Measurements from ENCODE around the gene FBH1. TPM values are rescaled to one million over a fixed set of nuclear protein-coding genes. Genes with fewer than 3 reads are reported as not detected.
"Not testable (repeated sequence)": the region's sequence is repeated elsewhere in the genome, so short reads cannot be mapped to it uniquely, and the experiment has no call there.

The FBH1 gene
- total and polyA plus RNA-seq, 2 donors from 2014 or later = 70.7 to 76.5 TPM

- no peak overlapping the region for H3K27ac ChIP-seq (ENCODE audit: low read depth in 2 of 2, low read length in 2 of 2)
- no peak for TF ChIP-seq CTCF (IDR thresholded peaks at IDR 0.05; ENCODE audit: borderline replicate concordance, extremely low read depth, insufficient read depth)
- FAIRE-seq = no peak
- intact Hi-C loops (cut with DNase I) = no loop called here
- no peaks in the 10 kb centered on the region for H3K36me3 ChIP-seq (ENCODE audit: control insufficient read depth in 2 of 3, insufficient read depth in 3 of 3, low read length in 3 of 3)
- H3K4me3 ChIP-seq (ENCODE audit: low read length in 3 of 3) = no peak overlapping the region
- no peaks in the 10 kb centered on the region for H3K4me1 ChIP-seq (ENCODE audit: control insufficient read depth in 2 of 3, insufficient read depth in 2 of 3, low read depth in 1 of 3, low read length in 3 of 3)
- no peaks in the 10 kb centered on the region for H3K9me3 ChIP-seq (ENCODE audit: control insufficient read depth in 2 of 3, insufficient read depth in 1 of 3, low read length in 3 of 3)
- DNase-seq = no peak
- H3K9ac ChIP-seq (ENCODE audit: low read length in 3 of 3) = no peak overlapping the region
- no peaks in the 10 kb centered on the region for H3K27me3 ChIP-seq (ENCODE audit: control insufficient read depth, insufficient read depth, low read length)
These were observed 30.0 kb upstream of the FBH1 start for GRCh38 chr10:5860066-5860465.

GRCh38 chr10:5862360-5862961 lies 27.6 kb upstream of the FBH1 start:
- H3K4me3 ChIP-seq (ENCODE audit: low read length in 3 of 3) = no peak overlapping the region
- intact Hi-C loops (cut with DNase I) = no loop called here
- H3K9me3 ChIP-seq (ENCODE audit: control insufficient read depth in 2 of 3, insufficient read depth in 1 of 3, low read length in 3 of 3) = no peaks in the 10 kb centered on the region
- no peaks in the 10 kb centered on the region for H3K4me1 ChIP-seq (ENCODE audit: control insufficient read depth in 2 of 3, insufficient read depth in 2 of 3, low read depth in 1 of 3, low read length in 3 of 3)
- H3K36me3 ChIP-seq (ENCODE audit: control insufficient read depth in 2 of 3, insufficient read depth in 3 of 3, low read length in 3 of 3) = no peaks in the 10 kb centered on the region
- DNase-seq (no peak), FAIRE-seq (no peak)
- TF ChIP-seq CTCF (IDR thresholded peaks at IDR 0.05; ENCODE audit: borderline replicate concordance, extremely low read depth, insufficient read depth) = no peak
- no peaks in the 10 kb centered on the region for H3K27me3 ChIP-seq (ENCODE audit: control insufficient read depth, insufficient read depth, low read length)
- no peak overlapping the region for H3K9ac ChIP-seq (ENCODE audit: low read length in 3 of 3)
- H3K27ac ChIP-seq (ENCODE audit: low read depth in 2 of 2, low read length in 2 of 2) = no peak overlapping the region

DNA sequence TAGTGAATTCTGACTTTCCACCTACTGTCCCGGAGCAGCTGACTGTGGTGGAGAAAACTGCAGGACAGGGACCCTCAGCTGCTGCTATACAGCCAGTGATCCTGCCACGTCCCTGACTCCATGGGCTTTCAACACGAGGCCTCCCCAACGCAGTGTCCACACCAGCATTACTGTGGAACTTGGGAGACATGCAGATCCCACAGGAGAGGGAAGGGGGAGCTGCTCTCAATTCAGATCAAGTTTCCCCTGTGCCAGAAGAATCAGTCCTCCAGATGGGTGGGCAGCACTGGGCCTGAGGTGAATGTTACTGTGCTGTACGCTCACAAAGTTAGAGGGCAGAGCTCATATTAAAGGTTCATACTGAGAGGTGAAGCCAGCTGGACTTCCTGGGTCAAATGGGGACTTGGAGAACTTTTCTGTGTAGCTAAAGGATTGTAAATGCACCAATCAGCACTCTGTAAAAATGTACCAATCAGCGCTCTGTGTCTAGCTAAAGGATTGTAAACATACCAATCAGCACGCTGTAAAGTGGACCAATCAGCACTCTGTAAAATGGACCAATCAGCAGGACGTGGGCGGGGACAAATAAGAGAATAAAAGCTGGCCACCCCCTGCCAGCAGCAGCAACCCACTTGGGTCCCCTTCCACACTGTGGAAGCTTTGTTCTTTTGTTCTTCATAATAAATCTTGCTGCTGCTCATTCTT lies 26.9 kb upstream of the FBH1 start:
- H3K36me3 ChIP-seq (ENCODE audit: control insufficient read depth in 2 of 3, insufficient read depth in 3 of 3, low read length in 3 of 3); intact Hi-C loops (cut with DNase I); H3K4me3 ChIP-seq (ENCODE audit: low read length in 3 of 3); FAIRE-seq; H3K27ac ChIP-seq (ENCODE audit: low read depth in 2 of 2, low read length in 2 of 2); H3K9me3 ChIP-seq (ENCODE audit: control insufficient read depth in 2 of 3, insufficient read depth in 1 of 3, low read length in 3 of 3); H3K27me3 ChIP-seq (ENCODE audit: control insufficient read depth, insufficient read depth, low read length); H3K9ac ChIP-seq (ENCODE audit: low read length in 3 of 3); DNase-seq; H3K4me1 ChIP-seq (ENCODE audit: control insufficient read depth in 2 of 3, insufficient read depth in 2 of 3, low read depth in 1 of 3, low read length in 3 of 3): not testable (repeated sequence)

DNA sequence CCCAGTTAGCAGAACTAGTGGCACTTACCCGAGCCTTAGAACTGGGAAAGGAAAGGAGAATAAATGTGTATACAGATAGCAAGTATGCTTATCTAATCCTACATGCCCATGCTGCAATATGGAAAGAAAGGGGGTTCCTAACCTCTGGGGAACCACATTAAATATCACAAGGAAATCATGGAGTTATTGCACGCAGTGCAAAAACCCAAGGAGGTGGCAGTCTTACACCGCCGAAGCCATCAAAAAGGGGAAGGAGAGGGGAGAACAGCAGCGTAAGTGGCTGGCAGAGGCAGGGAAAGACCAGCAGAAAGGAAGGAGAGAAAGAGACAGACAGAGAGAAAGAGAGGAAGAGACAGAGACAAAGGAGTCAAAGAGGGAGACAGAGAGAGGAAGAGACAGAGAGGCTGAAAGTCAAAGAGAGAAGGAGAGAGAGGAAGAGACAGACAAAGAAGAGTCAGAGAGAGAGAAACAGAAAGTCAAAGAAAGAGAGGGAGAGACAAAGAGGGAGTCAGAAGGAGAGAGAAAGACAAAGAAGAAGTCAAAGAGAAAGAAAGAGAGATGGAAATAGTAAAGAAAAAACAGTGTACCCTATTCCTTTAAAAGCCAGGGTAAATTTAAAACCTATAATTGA lies 23.5 kb upstream of the FBH1 start:
- intact Hi-C loops (cut with DNase I); H3K4me1 ChIP-seq (ENCODE audit: control insufficient read depth in 2 of 3, insufficient read depth in 2 of 3, low read depth in 1 of 3, low read length in 3 of 3); DNase-seq; FAIRE-seq; H3K9ac ChIP-seq (ENCODE audit: low read length in 3 of 3); H3K9me3 ChIP-seq (ENCODE audit: control insufficient read depth in 2 of 3, insufficient read depth in 1 of 3, low read length in 3 of 3); H3K4me3 ChIP-seq (ENCODE audit: low read length in 3 of 3); H3K27me3 ChIP-seq (ENCODE audit: control insufficient read depth, insufficient read depth, low read length); H3K27ac ChIP-seq (ENCODE audit: low read depth in 2 of 2, low read length in 2 of 2); H3K36me3 ChIP-seq (ENCODE audit: control insufficient read depth in 2 of 3, insufficient read depth in 3 of 3, low read length in 3 of 3): not testable (repeated sequence)

DNA sequence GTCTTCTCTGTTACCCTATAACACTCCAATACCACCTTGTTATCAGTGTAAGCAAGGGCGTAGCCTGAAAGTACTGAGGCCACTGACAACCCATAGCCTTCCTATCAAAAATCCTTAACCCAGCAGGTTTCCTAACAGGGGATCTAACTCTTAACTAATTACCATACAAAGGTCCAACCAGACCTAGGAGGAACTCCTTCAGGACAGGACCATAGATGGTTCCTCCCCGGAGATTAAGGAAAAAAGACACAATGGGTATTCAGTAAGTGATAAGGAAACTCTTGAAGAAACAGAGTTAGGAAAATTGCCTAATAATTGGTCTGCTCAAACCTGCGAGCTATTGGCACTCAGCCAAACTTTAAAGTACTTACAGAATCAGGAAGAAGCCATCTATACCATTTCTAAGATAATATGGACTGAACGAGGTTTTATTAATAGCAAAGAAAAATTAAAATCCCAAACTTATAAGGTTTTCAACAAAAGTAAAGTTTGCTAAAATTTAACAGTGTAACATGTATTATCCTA lies 22.9 kb upstream of the FBH1 start:
- intact Hi-C loops (cut with DNase I); H3K9ac ChIP-seq (ENCODE audit: low read length in 3 of 3); DNase-seq; H3K4me1 ChIP-seq (ENCODE audit: control insufficient read depth in 2 of 3, insufficient read depth in 2 of 3, low read depth in 1 of 3, low read length in 3 of 3); H3K4me3 ChIP-seq (ENCODE audit: low read length in 3 of 3); H3K9me3 ChIP-seq (ENCODE audit: control insufficient read depth in 2 of 3, insufficient read depth in 1 of 3, low read length in 3 of 3); FAIRE-seq; H3K27me3 ChIP-seq (ENCODE audit: control insufficient read depth, insufficient read depth, low read length); H3K27ac ChIP-seq (ENCODE audit: low read depth in 2 of 2, low read length in 2 of 2); H3K36me3 ChIP-seq (ENCODE audit: control insufficient read depth in 2 of 3, insufficient read depth in 3 of 3, low read length in 3 of 3): not testable (repeated sequence)

DNA sequence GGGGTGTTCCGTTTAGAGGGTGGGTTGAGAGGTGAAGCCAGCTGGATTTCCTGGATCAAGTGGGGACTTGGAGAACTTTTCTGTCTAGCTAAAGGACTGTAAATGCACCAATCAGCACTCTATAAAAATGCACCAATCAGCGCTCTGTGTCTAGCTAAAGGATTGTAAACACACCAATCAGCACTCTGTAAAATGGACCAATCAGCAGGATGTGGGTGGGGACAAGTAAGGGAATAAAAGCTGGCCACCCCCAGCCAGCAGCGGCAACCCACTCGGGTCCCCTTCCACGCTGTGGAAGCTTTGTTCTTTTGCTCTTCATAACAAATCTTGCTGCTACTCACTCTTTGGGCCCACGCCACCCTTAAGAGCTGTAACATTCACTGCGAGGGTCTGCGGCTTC lies 21.7 kb upstream of the FBH1 start:
- DNase-seq; intact Hi-C loops (cut with DNase I); H3K36me3 ChIP-seq (ENCODE audit: control insufficient read depth in 2 of 3, insufficient read depth in 3 of 3, low read length in 3 of 3); H3K9ac ChIP-seq (ENCODE audit: low read length in 3 of 3); H3K4me3 ChIP-seq (ENCODE audit: low read length in 3 of 3); H3K9me3 ChIP-seq (ENCODE audit: control insufficient read depth in 2 of 3, insufficient read depth in 1 of 3, low read length in 3 of 3); FAIRE-seq; H3K4me1 ChIP-seq (ENCODE audit: control insufficient read depth in 2 of 3, insufficient read depth in 2 of 3, low read depth in 1 of 3, low read length in 3 of 3); H3K27ac ChIP-seq (ENCODE audit: low read depth in 2 of 2, low read length in 2 of 2); H3K27me3 ChIP-seq (ENCODE audit: control insufficient read depth, insufficient read depth, low read length): not testable (repeated sequence)
